Fibroblast of lung (primary cell): ENCODE data around the gene TRIM44. TPM values are rescaled to one million over a fixed set of nuclear protein-coding genes. Genes with fewer than 3 reads are reported as not detected.

ENCODE experiments used
- DNase-seq, 2 donors: peaks; one replicate each; pipeline versions ENCODE4 v3.0.0 to v3.0.0-alpha.2; 2010; ENCODE audit warnings: low read depth in 2 of 2
- H2AFZ ChIP-seq: 2 replicates; pipeline ENCODE4 v1.5.1; 2012; ENCODE audit warnings: low read length, control low read depth, inconsistent platforms
- H3K27ac ChIP-seq: 2 replicates; pipeline ENCODE4 v1.5.1; 2011; ENCODE audit warnings: low read length, control low read depth; ENCODE audit not compliant: insufficient read depth
- H3K27me3 ChIP-seq: 2 replicates; pipeline ENCODE4 v1.5.1; 2011; ENCODE audit warnings: mild to moderate bottlenecking, low read length; ENCODE audit not compliant: control insufficient read depth, insufficient read depth
- H3K36me3 ChIP-seq: 2 replicates; pipeline ENCODE4 v1.5.1; 2011; ENCODE audit warnings: low read length; ENCODE audit not compliant: control insufficient read depth, insufficient read depth
- H3K4me1 ChIP-seq: 2 replicates; pipeline ENCODE4 v1.5.1; 2011; ENCODE audit warnings: low read length; ENCODE audit not compliant: control insufficient read depth, insufficient read depth; ENCODE audit errors: extremely low read depth
- H3K4me2 ChIP-seq: 2 replicates; pipeline ENCODE4 v1.5.1; 2011; ENCODE audit warnings: low read length, control low read depth; ENCODE audit not compliant: insufficient read depth; ENCODE audit errors: extremely low read depth
- H3K4me3 ChIP-seq, 4 experiments: fragments of 200-600 bp in 1 of 4; sonication (generic) in 1 of 4; replicated peaks in 1 of 4; 2 replicates each; pipeline ENCODE4 v1.5.1; 2011 to 2016; ENCODE audit warnings: low read length in 4 of 4, low read depth in 3 of 4, mild to moderate bottlenecking in 3 of 4, control low read depth in 2 of 4, inconsistent platforms in 1 of 4, mixed read lengths in 1 of 4; ENCODE audit not compliant: insufficient read depth in 1 of 4; ENCODE audit errors: control extremely low read depth in 1 of 4
- H3K79me2 ChIP-seq: 2 replicates; pipeline ENCODE4 v1.5.1; 2012; ENCODE audit warnings: mild to moderate bottlenecking, low read length, inconsistent platforms; ENCODE audit not compliant: control insufficient read depth, insufficient read depth
- H3K9ac ChIP-seq: 2 replicates; pipeline ENCODE4 v1.5.1; 2011; ENCODE audit warnings: mild to moderate bottlenecking, low read length, control low read depth; ENCODE audit not compliant: insufficient read depth
- H3K9me3 ChIP-seq: 2 replicates; pipeline ENCODE4 v1.5.1; 2012; ENCODE audit warnings: low read depth, low read length; ENCODE audit not compliant: control insufficient read depth, insufficient read depth
- H4K20me1 ChIP-seq: 2 replicates; pipeline ENCODE4 v1.5.1; 2011; ENCODE audit warnings: low read length; ENCODE audit not compliant: control insufficient read depth, insufficient read depth; ENCODE audit errors: extremely low read depth
- EZH2 ChIP-seq: IDR thresholded peaks from 2 replicates; pipeline ENCODE4 v1.5.1; 2012; ENCODE audit warnings: low read length, control low read depth, mild to moderate bottlenecking; ENCODE audit errors: missing control alignments
- polyA plus RNA-seq, 2 donors: library from polyadenylated mRNA; depleted of rRNA in 1 of 2; stranded (reverse) in 1 of 2; unstranded in 1 of 2; fragments of >200 nt; gene quantifications; 2 replicates each; pipeline ENCODE4 v1.2.1, GENCODE V29; 2011 to 2012; ENCODE audit warnings: missing spikeins in 1 of 2
- total RNA-seq: library from RNA; depleted of rRNA; stranded (reverse); fragments of >200 nt; gene quantifications from 2 replicates; pipeline ENCODE4 v1.2.1, GENCODE V29; 2014
- TF ChIP-seq, protein P1 (sequence below), 2 donors: IDR thresholded peaks in 1 of 2; conservative IDR thresholded peaks in 1 of 2; 1 replicate in 1 of 2; 2 replicates in 1 of 2; pipeline ENCODE4 v1.5.1; 2011 to 2012; ENCODE audit warnings: low read length in 2 of 2, control low read depth in 1 of 2, inconsistent platforms in 1 of 2, low read depth in 1 of 2, mild to moderate bottlenecking in 1 of 2

TRIM44 gene
- total and polyA plus RNA-seq, 2 donors (not counting 1 experiment from before 2014, with no cell fraction given): 10.4 to 78.3 TPM

DNA sequence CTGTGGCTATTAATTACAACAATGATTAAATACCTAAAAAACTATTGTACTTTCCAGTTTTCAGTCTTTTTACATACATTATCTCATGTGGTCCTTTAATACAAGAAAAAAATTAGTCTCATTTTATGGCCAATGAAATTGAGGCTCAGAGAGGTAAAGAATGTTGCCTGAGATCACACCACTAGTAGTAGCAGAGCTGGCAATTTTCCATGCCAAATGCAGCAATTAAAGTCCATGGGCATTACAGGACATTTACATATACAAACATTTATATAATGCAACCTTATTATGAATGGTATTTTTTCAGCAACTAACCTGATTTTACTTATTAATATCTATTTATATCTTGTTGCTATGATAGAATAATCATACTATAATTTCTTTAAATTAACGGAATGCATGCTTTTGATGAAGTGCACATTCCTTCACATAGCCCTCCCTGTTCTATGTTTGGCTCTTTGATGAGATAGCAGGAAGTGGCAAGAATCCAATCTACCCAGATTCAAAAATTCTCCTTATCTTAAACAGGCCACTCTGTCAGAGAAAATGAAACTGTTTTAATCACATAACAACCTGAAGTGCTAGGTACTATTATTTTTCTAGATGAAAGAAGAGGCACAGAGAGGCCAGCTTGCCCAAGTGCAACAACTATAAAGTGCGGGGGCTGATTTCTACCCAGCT, 160.4 kb downstream of the TRIM44 start:
- Histone ChIP-seq H3K79me2 (no peaks in the 10 kb centered on the region), H3K36me3 (no peaks in the 10 kb centered on the region), H3K9ac (no peak overlapping the region), H3K4me3 (no peak overlapping the region), H3K9me3 (no peaks in the 10 kb centered on the region), H3K27ac (no peak overlapping the region), H3K27me3 (no peaks in the 10 kb centered on the region), H3K4me2 (no peak overlapping the region), H4K20me1 (no peaks in the 10 kb centered on the region), H3K4me1 (no peaks in the 10 kb centered on the region), H2AFZ (no peak overlapping the region)
- no peak for TF ChIP-seq EZH2
- TF ChIP-seq, protein P1, sequence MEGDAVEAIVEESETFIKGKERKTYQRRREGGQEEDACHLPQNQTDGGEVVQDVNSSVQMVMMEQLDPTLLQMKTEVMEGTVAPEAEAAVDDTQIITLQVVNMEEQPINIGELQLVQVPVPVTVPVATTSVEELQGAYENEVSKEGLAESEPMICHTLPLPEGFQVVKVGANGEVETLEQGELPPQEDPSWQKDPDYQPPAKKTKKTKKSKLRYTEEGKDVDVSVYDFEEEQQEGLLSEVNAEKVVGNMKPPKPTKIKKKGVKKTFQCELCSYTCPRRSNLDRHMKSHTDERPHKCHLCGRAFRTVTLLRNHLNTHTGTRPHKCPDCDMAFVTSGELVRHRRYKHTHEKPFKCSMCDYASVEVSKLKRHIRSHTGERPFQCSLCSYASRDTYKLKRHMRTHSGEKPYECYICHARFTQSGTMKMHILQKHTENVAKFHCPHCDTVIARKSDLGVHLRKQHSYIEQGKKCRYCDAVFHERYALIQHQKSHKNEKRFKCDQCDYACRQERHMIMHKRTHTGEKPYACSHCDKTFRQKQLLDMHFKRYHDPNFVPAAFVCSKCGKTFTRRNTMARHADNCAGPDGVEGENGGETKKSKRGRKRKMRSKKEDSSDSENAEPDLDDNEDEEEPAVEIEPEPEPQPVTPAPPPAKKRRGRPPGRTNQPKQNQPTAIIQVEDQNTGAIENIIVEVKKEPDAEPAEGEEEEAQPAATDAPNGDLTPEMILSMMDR (conservative IDR thresholded peaks at IDR 0.05 in 1 of 2, IDR thresholded peaks at IDR 0.05 in 1 of 2; ENCODE audit: low read depth in 1 of 2, low read length in 2 of 2): no peak
- no peak for DNase-seq

DNA sequence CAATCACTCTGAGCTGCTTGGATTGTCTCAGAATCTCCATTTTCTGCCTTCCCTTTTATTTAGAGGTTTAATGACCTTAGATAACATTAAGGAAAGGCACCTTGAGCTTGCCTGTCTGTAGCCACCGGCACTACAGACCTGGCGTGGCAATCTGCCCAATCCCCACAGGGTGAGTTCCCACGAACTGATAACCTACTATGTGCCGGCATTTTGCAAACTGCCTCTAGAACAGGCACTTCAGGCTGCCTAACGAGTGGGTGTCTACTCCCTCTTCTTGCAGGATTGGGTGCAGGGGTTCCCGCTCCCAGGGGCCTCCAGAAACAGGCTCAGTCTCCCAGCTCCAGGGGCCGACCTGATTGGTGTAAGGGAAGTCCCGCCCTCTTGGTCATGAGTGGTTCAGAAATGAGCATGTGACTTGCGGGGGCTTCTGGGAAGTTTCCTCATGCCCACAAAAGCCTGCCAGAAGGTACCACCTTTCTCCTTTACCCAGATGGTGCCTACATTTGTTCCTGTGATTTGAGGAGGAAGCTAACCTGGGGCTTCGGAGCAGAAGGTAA, 161.2 kb downstream of the TRIM44 start:
- TF ChIP-seq, protein P1 (conservative IDR thresholded peaks at IDR 0.05 in 1 of 2, IDR thresholded peaks at IDR 0.05 in 1 of 2; ENCODE audit: low read depth in 1 of 2, low read length in 2 of 2): no peak
- TF ChIP-seq EZH2: no peak
- no peaks in the 10 kb centered on the region for H3K79me2 ChIP-seq
- no peak overlapping the region for H3K9ac ChIP-seq
- no peaks in the 10 kb centered on the region for H3K9me3 ChIP-seq
- H3K27me3 ChIP-seq: no peaks in the 10 kb centered on the region
- no peak overlapping the region for H3K4me2 ChIP-seq
- H3K4me1 ChIP-seq: no peaks in the 10 kb centered on the region
- no peaks in the 10 kb centered on the region for H4K20me1 ChIP-seq
- no peak overlapping the region for H3K4me3 ChIP-seq
- H3K36me3 ChIP-seq: no peaks in the 10 kb centered on the region
- no peak overlapping the region for H2AFZ ChIP-seq
- DNase-seq: no peak
- H3K27ac ChIP-seq: no peak overlapping the region

GRCh38 chr11:35825386-35825785, 162.8 kb downstream of the TRIM44 start:
- no peak for DNase-seq
- Histone ChIP-seq H4K20me1 (no peaks in the 10 kb centered on the region), H3K27me3 (peaks cover 2% of the 10 kb centered on the region), H3K79me2 (no peaks in the 10 kb centered on the region), H2AFZ (no peak overlapping the region), H3K27ac (no peak overlapping the region), H3K9ac (no peak overlapping the region), H3K36me3 (no peaks in the 10 kb centered on the region), H3K4me3 (no peak overlapping the region), H3K9me3 (no peaks in the 10 kb centered on the region), H3K4me1 (no peaks in the 10 kb centered on the region), H3K4me2 (no peak overlapping the region)
- TF ChIP-seq EZH2: no peak
- TF ChIP-seq, protein P1 (conservative IDR thresholded peaks at IDR 0.05 in 1 of 2, IDR thresholded peaks at IDR 0.05 in 1 of 2; ENCODE audit: low read depth in 1 of 2, low read length in 2 of 2): no peak
